Activated CD8-positive, alpha-beta memory T cell treated with anti-CD3 and anti-CD28 coated beads, Interleukin-2, amount 10 ng/mL, durations not matched to agents 7 days and 5 days (primary cell): Measurements from ENCODE around the gene CFAP99. TPM values are rescaled to one million over a fixed set of nuclear protein-coding genes. Genes with fewer than 3 reads are reported as not detected.
"Not testable (repeated sequence)": the region's sequence is repeated elsewhere in the genome, so short reads cannot be mapped to it uniquely, and the experiment has no call there.

ENCODE experiments used
- ATAC-seq: fragments of 150-1000 bp; cut with Tn5 transposase; one replicate; pipeline ENCODE4 v1.10.0; 2021; ENCODE audit warnings: moderate library complexity
- CTCF ChIA-PET: fragments of 350-600 bp; sonication (Branson Sonifier 250); formaldehyde crosslinking; loops from one replicate; lab custom pipeline; 2021; ENCODE audit warnings: antibody characterized with exemption; lab: Charles Lee
- DNase-seq: peaks from one replicate; pipeline ENCODE4 v3.0.0-alpha.2; 2020
- H3K27ac Mint-ChIP-seq: one replicate; pipeline ENCODE4 v1.8.0; 2021; ENCODE audit warnings: mild to moderate bottlenecking, mixed read lengths
- H3K27me3 Mint-ChIP-seq: one replicate; pipeline ENCODE4 v1.8.0; 2021; ENCODE audit warnings: mixed read lengths
- H3K36me3 Mint-ChIP-seq: one replicate; pipeline ENCODE4 v1.8.0; 2021; ENCODE audit warnings: mild to moderate bottlenecking, mixed read lengths
- H3K4me1 Mint-ChIP-seq: one replicate; pipeline ENCODE4 v1.8.0; 2021; ENCODE audit warnings: mixed read lengths
- H3K4me3 Mint-ChIP-seq: one replicate; pipeline ENCODE4 v1.8.0; 2021; ENCODE audit warnings: mild to moderate bottlenecking, moderate library complexity, mixed read lengths
- H3K9me3 Mint-ChIP-seq: one replicate; pipeline ENCODE4 v1.8.0; 2022; ENCODE audit warnings: low read depth, mixed read lengths
- total RNA-seq, 2 experiments: library from RNA; stranded (reverse); gene quantifications; one replicate each; pipeline ENCODE4 v1.2.3, GENCODE V29; 2021

The CFAP99 gene
- not detected for total RNA-seq

DNA sequence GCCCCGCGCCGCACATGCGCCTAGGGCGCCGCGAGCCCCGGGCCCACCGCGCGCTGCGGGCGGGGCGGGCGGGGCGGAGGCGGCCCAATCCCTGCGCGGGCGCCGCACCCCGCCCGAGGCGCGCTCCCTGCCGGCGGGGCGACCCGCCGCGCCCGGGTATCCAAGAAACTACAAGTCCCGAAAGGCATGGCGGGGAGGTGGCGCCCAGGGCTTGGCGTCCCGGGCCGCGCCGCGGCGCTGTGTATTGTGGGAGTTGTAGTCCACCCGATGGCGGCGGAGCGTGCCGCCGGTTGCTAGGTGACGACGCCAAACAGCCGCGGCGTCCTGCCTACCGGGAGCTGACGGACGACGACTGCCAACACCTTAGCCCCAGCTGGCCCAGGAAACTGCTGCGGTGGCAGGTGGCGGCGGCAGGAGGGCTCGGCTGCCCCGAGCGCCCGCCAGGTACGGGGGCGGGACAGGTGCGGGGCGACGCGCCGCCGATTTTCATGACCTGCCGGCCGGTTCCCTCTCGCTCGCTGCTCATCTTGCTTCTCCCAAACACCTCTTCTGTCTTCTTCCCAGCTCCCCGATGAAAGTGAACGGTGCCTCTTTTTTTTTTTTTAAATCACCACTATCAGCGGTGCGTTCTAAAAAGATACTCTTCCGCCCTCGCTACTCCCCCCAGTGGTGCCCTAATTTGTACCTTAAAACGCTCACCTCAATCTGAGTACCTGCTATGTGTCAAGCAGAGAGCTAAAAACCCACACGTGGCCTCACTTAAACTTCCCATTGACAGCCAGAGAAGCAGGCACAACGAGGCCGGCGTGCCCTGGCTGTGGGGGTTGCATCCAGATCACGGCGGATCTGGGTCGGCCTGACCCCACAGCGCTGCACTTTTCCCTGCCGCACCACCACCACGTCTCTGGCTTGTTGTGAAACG, at the start of gene CFAP99:
Gene CFAP99, plus strand, starts transcription at position 306 of the 922 bp plus-strand sequence.
- Mint-ChIP-seq H3K36me3 (peaks cover 2% of the 10 kb centered on the region), H3K27ac (peak within 1 kb of the TSS; percentile 61), H3K9me3 (no peaks in the 10 kb centered on the region), H3K27me3 (peaks cover 45% of the 10 kb centered on the region), H3K4me1 (peaks cover 40% of the 10 kb centered on the region), H3K4me3 (peak within 1 kb of the TSS; percentile 85)
- DNase-seq (peak; percentile 99), ATAC-seq (peak; percentile 90)
- CTCF ChIA-PET: interaction anchor here (0.7 to 1.7 kb wide), 16 partner anchors 14 to 198 kb away, joined by 3 to 15 read pairs (median 3); partner anchors contain the start of gene RNF4

DNA sequence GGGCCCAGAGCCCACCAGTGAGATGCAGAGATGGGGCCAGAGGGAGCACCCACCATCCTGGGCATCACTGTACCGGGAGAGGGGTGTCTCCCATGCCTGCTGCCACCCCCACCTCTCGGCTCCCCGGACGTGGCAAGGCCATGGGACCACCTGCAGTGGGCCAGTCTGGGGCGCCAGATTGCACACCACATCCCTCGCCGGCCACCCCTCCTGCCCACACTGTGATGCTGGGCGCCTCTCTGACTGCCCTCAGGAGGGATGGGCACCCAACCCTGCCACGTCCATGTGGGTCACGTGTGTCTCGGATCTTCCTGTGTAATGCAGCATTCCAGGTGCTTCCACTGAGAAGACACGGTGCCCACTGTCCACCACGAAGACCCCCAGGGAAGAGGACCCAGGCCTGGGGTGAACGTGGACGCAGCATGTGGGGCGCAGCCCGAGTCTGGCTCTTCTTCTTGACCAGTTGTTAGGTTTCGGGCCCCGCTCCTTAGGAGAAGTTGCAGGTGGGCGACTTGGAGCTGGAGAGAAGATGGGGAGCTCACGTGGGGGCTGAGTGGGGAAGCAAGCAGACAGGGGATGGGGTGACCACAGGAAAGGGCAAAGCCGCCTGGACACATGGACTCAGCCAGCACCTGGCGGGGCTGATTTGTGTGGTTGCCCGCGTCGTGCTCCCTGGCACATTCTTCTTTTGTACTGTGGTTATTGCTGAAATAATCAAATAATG, 48.0 kb upstream of the CFAP99 start:
- H3K4me1 Mint-ChIP-seq: no peaks in the 10 kb centered on the region
- DNase-seq (no peak), ATAC-seq (no peak)
- peaks cover 15% of the 10 kb centered on the region for H3K36me3 Mint-ChIP-seq
- peaks cover 2% of the 10 kb centered on the region for H3K9me3 Mint-ChIP-seq
- no peaks in the 10 kb centered on the region for H3K27me3 Mint-ChIP-seq
- no peak overlapping the region for H3K4me3 Mint-ChIP-seq
- no peak overlapping the region for H3K27ac Mint-ChIP-seq
- CTCF ChIA-PET: no interaction called here

DNA sequence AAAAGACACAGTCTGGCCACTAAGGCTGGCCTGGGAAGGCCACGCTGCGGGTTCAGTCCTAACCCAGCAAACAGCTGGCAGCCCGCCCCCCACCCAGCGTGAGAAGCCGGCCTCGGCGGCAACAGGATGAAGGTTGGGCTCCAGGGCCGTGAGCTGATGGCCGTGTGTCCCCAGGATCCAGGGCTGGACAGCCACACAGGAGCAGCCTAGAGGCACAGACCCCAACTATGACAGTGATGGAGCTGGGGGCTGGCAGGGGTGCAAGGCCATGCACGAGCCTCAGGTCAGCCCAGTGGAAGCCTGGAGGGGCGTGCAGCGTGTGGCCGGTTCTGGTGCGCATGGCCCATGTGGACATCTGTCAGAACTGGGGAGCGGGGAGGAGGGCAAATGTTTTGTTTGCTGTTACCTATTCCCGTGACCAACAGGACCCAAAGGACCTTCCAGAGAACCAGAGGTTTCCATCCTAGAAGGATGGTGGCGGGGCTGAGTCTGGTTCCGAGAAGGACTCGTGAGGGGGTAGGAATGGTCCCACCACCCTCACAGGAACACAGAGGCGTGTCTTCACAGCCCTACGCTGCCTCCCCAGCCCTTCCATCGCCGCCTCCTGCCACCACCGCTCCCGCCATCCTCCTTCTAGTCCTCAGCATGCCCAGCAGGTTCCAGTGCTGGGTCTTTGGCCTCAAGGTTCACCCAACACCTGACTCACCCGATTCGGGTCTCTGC, 46.8 kb upstream of the CFAP99 start:
- ATAC-seq (no peak), DNase-seq (no peak)
- CTCF ChIA-PET: no interaction called here
- H3K27ac Mint-ChIP-seq: no peak overlapping the region
- H3K4me3 Mint-ChIP-seq: no peak overlapping the region
- H3K9me3 Mint-ChIP-seq: peaks cover 2% of the 10 kb centered on the region
- H3K4me1 Mint-ChIP-seq: no peaks in the 10 kb centered on the region
- H3K27me3 Mint-ChIP-seq: no peaks in the 10 kb centered on the region
- peaks cover 15% of the 10 kb centered on the region for H3K36me3 Mint-ChIP-seq

DNA sequence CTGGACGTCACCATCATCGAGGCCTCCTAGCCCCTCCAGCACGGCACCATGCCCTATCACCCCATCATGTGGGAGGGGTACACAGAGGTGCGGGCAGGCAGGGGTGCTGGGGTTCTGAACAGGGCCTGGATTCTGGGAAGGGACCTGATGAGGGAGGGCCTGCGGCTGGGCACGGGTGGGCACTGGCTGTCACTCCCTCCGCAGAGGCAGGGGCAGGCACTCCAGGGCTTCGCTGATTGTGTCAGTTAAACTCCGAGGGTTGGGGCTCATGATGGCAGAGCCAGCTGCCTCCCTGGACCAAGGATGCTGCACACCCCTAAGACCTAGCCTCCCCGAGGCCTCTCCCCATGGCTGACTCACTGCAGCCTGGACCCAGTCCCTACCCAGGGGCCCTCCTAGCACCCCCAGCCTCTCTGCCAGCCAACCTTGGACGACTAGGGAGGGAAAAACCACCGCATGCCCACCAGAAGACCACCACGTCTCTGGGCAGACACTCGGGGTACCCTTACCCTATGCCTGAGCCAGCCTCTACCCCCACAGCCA, 46.2 kb upstream of the CFAP99 start:
- H3K27ac Mint-ChIP-seq: no peak overlapping the region
- CTCF ChIA-PET: interaction anchor here (0.6 kb wide), 1 partner anchor 46 kb away, joined by 3 read pairs; the partner anchor contains the start of gene CFAP99
- H3K4me1 Mint-ChIP-seq: no peaks in the 10 kb centered on the region
- DNase-seq (no peak), ATAC-seq (no peak)
- peaks cover 17% of the 10 kb centered on the region for H3K36me3 Mint-ChIP-seq
- peaks cover 2% of the 10 kb centered on the region for H3K9me3 Mint-ChIP-seq
- H3K4me3 Mint-ChIP-seq: no peak overlapping the region
- no peaks in the 10 kb centered on the region for H3K27me3 Mint-ChIP-seq

DNA sequence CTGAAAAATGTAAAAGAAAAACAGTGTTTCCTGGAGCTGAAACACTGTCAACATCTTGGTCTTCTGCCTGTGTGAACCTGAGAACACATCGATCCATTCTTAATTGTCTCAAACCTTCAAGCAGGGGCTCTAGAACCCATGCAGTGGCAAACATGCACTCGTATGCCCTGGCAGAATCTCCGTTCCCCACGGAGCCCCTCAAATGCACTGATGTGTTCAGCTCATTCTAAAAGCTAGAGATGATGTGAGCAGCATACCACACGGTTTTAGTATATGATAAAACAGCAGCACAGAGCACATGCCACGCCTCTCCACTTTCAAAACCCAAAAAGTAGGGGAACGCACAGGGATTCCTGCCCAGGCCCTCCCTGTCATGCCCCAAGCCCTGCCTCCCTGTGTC, 45.2 kb upstream of the CFAP99 start:
- ATAC-seq: no peak
- DNase-seq: no peak
- H3K27ac Mint-ChIP-seq: no peak overlapping the region
- H3K4me1 Mint-ChIP-seq: no peaks in the 10 kb centered on the region
- no peaks in the 10 kb centered on the region for H3K27me3 Mint-ChIP-seq
- H3K4me3 Mint-ChIP-seq: no peak overlapping the region
- CTCF ChIA-PET: no interaction called here
- peaks cover 2% of the 10 kb centered on the region for H3K9me3 Mint-ChIP-seq
- H3K36me3 Mint-ChIP-seq: peaks cover 17% of the 10 kb centered on the region

DNA sequence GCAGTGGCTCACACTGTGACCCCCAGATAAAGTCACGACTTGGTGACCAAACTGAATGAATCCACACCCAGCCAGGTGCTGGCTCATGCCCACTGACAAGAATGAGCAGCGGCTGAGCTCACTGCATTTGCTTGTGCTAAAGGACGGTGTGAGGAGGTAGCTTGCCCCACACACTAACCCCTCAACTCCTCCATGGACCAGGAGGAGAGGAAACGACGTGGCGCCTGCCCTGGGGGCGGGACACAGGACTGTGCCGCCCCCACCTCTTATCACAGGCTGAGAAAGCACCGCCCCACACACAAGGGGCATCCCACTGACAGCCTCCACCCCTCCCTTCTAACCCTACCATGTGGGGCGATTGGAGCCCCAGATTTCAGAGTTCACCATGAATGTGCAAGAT, 43.3 kb upstream of the CFAP99 start:
- H3K4me1 Mint-ChIP-seq: no peaks in the 10 kb centered on the region
- no peaks in the 10 kb centered on the region for H3K27me3 Mint-ChIP-seq
- peaks cover 10% of the 10 kb centered on the region for H3K36me3 Mint-ChIP-seq
- H3K9me3 Mint-ChIP-seq: no peaks in the 10 kb centered on the region
- no peak overlapping the region for H3K27ac Mint-ChIP-seq
- H3K4me3 Mint-ChIP-seq: no peak overlapping the region
- DNase-seq (no peak), ATAC-seq (no peak)
- CTCF ChIA-PET: no interaction called here

DNA sequence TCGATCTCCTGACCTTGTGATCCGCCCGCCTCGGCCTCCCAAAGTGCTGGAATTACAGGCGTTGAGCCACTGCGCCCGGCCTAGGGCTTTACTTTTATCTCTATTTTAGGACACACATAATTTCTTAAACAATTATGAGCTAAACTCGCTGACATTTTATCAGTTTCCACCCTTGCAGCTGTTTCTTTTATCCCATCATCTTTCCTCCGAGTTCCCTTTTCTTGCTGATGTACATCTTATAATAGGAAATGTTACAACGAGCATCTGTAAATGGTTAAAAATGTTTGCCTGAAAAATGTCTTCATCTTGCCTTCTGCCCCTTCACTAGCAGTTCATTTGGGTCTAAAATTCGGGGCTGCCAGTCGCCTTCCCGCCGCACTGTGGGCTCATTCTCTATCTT, 41.5 kb upstream of the CFAP99 start:
- Mint-ChIP-seq H3K4me3 (no peak overlapping the region), H3K9me3 (no peaks in the 10 kb centered on the region), H3K27ac (no peak overlapping the region), H3K4me1 (no peaks in the 10 kb centered on the region), H3K36me3 (peaks cover 10% of the 10 kb centered on the region), H3K27me3 (no peaks in the 10 kb centered on the region)
- CTCF ChIA-PET: no interaction called here
- no peak for ATAC-seq
- DNase-seq: no peak

DNA sequence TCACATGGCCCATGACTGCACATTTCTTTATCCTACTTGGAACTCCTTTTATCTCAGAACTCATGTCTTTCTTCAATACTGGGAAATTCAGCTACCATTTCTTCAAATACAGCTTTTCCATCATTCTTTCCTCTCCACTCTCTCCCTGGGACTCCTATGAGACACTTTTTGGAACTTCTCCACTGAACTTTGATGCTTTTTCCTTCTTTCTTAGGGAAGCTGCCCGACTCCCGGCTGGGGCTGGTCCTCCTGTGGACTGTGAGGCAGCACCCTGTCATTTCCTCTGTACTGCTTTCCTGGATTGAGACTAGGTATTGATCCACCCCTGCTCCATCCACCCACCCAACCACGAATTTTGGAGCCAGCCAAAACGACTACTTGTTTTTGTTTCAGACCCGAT, 40.4 kb upstream of the CFAP99 start:
- H3K36me3 Mint-ChIP-seq: peaks cover 11% of the 10 kb centered on the region
- no peak overlapping the region for H3K4me3 Mint-ChIP-seq
- no peak for DNase-seq
- no peak overlapping the region for H3K27ac Mint-ChIP-seq
- ATAC-seq: no peak
- H3K4me1 Mint-ChIP-seq: no peaks in the 10 kb centered on the region
- H3K27me3 Mint-ChIP-seq: no peaks in the 10 kb centered on the region
- CTCF ChIA-PET: no interaction called here
- H3K9me3 Mint-ChIP-seq: no peaks in the 10 kb centered on the region

DNA sequence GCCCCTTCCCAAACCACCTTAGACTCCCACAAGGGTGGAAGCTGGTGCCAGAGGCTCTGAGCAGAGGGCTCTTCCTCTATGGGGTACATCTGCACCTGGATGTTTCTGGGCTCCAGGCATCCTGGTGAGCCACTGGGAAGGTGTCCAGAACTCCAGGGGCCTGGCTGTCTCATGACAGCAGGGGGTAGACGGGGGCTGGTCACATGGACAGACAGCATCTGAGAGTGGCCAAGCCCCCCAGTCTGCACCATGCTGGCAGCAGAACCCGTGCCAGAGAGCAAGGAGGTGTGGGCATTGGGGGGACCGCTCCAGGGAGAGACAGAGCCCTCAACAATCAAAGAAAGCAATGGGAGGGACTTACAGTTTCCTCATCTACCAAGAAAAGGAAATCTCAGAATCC, 39.9 kb upstream of the CFAP99 start:
- ATAC-seq (no peak), DNase-seq (no peak)
- no peaks in the 10 kb centered on the region for H3K9me3 Mint-ChIP-seq
- no peaks in the 10 kb centered on the region for H3K4me1 Mint-ChIP-seq
- H3K27me3 Mint-ChIP-seq: no peaks in the 10 kb centered on the region
- CTCF ChIA-PET: no interaction called here
- H3K36me3 Mint-ChIP-seq: peaks cover 8% of the 10 kb centered on the region
- H3K27ac Mint-ChIP-seq: no peak overlapping the region
- no peak overlapping the region for H3K4me3 Mint-ChIP-seq

DNA sequence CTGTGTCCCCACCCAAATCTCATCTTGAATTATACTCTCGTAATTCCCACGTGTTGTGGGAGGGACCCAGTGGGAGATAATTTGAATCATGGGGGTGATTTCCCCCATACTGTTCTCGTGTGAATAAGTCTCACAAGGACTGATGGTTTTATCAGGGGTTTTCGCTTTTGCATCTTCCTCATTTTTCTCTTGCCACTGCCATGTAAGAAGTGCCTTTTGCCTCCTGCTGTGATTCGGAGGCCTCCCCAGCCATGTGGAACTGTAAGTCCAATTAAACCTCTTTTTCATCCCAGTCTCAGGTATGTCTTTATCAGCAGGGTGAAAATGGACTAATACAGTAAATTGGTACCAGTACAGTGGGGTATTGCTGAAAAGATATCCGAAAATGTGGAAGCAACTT, 38.2 kb upstream of the CFAP99 start:
- ATAC-seq, CTCF ChIA-PET, H3K27ac Mint-ChIP-seq, DNase-seq, H3K27me3 Mint-ChIP-seq, H3K4me3 Mint-ChIP-seq, H3K36me3 Mint-ChIP-seq, H3K4me1 Mint-ChIP-seq, H3K9me3 Mint-ChIP-seq: not testable (repeated sequence)

DNA sequence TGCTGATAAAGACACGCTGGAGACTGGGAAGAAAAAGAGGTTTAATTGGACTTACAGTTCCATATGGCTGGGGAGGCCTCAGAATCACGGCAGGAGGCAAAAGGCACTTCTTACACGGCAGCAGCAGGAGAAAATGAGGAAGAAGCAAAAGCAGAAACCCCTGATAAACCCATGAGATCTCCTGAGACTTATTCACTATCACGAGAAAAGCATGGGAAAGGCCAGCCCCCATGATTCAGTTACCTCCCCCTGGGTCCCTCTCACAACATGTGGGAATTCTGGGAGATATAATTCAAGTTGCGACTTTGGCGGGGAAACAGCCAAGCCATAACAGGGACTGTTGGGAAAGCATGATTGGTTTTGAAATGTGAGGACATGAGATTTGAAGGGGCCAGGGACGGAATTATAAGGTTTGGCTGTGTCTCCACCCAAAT, 36.0 kb upstream of the CFAP99 start:
- H3K9me3 Mint-ChIP-seq, H3K36me3 Mint-ChIP-seq, H3K4me3 Mint-ChIP-seq, CTCF ChIA-PET, ATAC-seq, DNase-seq, H3K4me1 Mint-ChIP-seq, H3K27me3 Mint-ChIP-seq, H3K27ac Mint-ChIP-seq: not testable (repeated sequence)

DNA sequence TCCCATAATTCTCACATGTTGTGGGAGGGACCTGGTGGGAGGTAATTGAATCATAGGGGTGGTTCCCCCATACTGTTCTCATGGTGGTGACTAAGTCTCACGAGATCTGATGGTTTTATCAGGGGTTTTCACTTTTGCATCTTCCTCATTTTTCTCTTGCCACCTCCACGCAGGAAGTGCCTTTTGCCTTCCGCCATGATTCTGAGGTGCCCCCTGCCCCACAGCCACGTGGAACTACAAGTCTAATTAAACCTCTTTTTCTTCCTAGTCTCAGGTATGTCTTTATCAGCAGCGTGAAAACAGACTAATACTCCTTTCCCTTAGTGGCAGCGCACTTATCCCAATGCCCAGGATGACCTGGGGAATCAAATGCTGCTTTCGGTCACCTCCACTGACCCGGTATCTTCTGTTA, 35.5 kb upstream of the CFAP99 start:
- H3K27me3 Mint-ChIP-seq, H3K9me3 Mint-ChIP-seq, DNase-seq, CTCF ChIA-PET, ATAC-seq, H3K4me1 Mint-ChIP-seq, H3K4me3 Mint-ChIP-seq, H3K36me3 Mint-ChIP-seq, H3K27ac Mint-ChIP-seq: not testable (repeated sequence)

DNA sequence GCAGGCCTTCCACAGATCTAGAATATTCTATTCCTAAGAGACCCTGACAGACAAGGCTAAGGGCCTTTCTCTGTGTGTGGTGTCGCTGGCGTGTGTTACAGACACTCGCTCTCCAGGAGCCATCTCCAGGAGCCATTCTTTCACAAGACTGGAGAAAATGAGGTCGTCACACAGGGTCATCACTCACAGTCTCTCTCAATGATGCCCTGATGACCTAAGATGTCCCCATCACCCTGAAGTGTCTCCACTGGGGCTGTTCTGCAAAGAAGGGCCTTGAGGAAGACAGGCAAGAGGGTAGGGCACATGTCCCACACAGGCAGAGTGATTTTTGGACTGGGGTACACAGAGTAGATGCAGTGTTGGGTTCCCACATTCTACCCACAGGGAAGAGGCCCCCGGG, 35.0 kb upstream of the CFAP99 start:
- no peak overlapping the region for H3K4me3 Mint-ChIP-seq
- no peaks in the 10 kb centered on the region for H3K9me3 Mint-ChIP-seq
- CTCF ChIA-PET: no interaction called here

More for the DNA sequence above, 35.0 kb upstream of the CFAP99 start:
- H3K4me1 Mint-ChIP-seq: peaks cover 1% of the 10 kb centered on the region
- DNase-seq (no peak), ATAC-seq (no peak)
- H3K27me3 Mint-ChIP-seq: no peaks in the 10 kb centered on the region
- peaks cover 3% of the 10 kb centered on the region for H3K36me3 Mint-ChIP-seq
- H3K27ac Mint-ChIP-seq: no peak overlapping the region
